Measurements from ENCODE around the gene ITPRIPL2. TPM values are rescaled to one million over a fixed set of nuclear protein-coding genes. Genes with fewer than 3 reads are reported as not detected.

ITPRIPL2 gene
- total RNA-seq, 3 donors from 2014 or later (not counting 1 experiment from before 2014, with no cell fraction given), result 0.18 to 5.7 (median 2.5) TPM

DNA sequence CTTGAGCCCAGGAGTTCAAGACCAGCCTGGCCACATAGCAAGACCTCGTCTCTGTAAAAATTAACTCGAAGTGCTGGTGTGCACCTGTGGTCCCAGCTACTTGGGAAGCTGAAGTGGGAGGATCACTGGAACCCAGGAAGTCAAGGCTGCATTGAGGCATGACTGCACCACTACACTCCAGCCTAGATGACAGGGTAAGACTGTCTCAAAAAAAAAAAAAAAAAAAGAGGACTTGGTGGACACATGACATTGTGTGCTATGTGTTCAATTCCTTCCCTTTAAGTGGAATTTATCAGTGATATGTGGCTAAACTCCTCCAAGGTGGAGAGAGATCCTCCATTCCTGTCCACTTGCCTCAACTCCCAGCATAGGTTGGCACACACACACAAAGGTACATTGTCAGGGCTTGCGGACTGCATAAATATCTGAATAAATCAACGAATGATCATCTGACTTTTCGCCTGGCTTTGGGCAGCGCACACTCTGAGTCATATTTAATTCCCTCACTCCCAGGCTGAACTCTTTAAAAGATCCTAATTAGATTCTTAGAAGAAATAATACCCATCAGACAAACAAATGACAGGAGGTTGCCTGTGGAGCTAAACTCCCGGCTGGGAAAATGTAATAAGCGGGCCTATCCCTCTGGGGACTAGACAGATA, 29.3 kb downstream of the ITPRIPL2 start:
- H3K27me3 ChIP-seq (ENCODE audit: control insufficient read depth, insufficient read depth, low read length), result no peaks in the 10 kb centered on the region
- H3K4me1 ChIP-seq (ENCODE audit: control insufficient read depth, insufficient read depth, low read length), result no peaks in the 10 kb centered on the region
- 89% methylated on average over 8 of the region's 8 CpGs for WGBS (ENCODE audit: insufficient coverage)
- Mint-ChIP-seq H3K27me3 (ENCODE audit: low read depth in 2 of 2) (peaks cover 1 to 40% of the 10 kb centered on the region in 2 donors), H3K9me3 (no peaks in the 10 kb centered on the region), H3K27ac (no peak overlapping the region), H3K4me1 (no peaks in the 10 kb centered on the region), H3K4me3 (no peak overlapping the region), H3K36me3 (no peaks in the 10 kb centered on the region)
- H3K27ac ChIP-seq (ENCODE audit: low read length), result no peak overlapping the region
- TF ChIP-seq, protein P1, sequence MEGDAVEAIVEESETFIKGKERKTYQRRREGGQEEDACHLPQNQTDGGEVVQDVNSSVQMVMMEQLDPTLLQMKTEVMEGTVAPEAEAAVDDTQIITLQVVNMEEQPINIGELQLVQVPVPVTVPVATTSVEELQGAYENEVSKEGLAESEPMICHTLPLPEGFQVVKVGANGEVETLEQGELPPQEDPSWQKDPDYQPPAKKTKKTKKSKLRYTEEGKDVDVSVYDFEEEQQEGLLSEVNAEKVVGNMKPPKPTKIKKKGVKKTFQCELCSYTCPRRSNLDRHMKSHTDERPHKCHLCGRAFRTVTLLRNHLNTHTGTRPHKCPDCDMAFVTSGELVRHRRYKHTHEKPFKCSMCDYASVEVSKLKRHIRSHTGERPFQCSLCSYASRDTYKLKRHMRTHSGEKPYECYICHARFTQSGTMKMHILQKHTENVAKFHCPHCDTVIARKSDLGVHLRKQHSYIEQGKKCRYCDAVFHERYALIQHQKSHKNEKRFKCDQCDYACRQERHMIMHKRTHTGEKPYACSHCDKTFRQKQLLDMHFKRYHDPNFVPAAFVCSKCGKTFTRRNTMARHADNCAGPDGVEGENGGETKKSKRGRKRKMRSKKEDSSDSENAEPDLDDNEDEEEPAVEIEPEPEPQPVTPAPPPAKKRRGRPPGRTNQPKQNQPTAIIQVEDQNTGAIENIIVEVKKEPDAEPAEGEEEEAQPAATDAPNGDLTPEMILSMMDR (IDR thresholded peaks at IDR 0.05), result no peak
- no peaks in the 10 kb centered on the region for H3K36me3 ChIP-seq (ENCODE audit: control insufficient read depth, insufficient read depth, low read length)
- DNase-seq (no peak), ATAC-seq (no peak)
- no peak overlapping the region for H3K4me3 ChIP-seq (ENCODE audit: low read length)
- intact Hi-C loops (cut with micrococcal nuclease), result no loop called here
- no peaks in the 10 kb centered on the region for H3K9me3 ChIP-seq (ENCODE audit: control insufficient read depth, insufficient read depth, low read length)

DNA sequence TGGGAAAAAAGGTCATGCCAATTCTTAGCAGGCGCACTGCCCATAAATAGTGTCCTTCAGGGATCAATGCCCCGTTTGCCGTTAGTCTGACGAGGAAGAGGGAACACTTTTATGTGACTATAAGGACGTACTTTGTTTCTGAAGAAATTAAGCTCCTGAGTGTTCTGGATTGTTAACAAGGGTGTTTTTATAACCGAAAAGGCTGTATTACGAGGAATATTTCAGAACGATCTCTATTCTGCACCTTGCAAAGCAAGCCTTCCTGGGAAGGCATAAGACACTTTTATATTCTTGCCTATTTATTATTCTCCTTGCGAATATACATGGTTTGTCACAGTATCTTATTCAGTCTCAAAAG, 29.8 kb downstream of the ITPRIPL2 start:
- no peak overlapping the region for H3K27ac ChIP-seq (ENCODE audit: low read length)
- WGBS (ENCODE audit: insufficient coverage), result 87% methylated on average over 8 of the region's 9 CpGs
- intact Hi-C loops (cut with micrococcal nuclease), result no loop called here

DNA sequence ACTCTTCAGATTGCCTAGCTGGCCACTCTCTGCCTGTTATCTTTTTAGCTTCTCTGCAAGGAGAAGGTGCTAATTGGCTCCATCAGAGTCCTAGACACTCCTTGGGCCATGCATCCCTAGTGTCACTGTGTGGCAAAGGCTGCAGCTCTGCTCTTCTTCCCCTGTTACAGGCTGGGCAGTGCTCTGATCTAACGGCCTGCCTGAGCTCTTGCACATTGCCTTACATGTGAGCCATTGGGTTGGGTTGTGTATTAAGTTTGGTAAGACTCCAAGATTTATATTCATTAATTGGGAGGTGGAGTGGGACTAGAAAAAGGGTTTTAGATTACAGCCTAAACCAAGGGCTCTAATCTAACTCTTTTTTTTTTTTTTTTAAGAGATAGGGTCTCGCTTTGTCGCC, 31.2 kb downstream of the ITPRIPL2 start:
- no peaks in the 10 kb centered on the region for H3K9me3 ChIP-seq (ENCODE audit: control insufficient read depth, insufficient read depth, low read length)
- Mint-ChIP-seq H3K36me3 (no peaks in the 10 kb centered on the region), H3K9me3 (no peaks in the 10 kb centered on the region), H3K4me3 (no peak overlapping the region), H3K27me3 (ENCODE audit: low read depth in 2 of 2) (peaks cover 4 to 31% of the 10 kb centered on the region in 2 donors), H3K27ac (no peak overlapping the region), H3K4me1 (no peaks in the 10 kb centered on the region)
- no peak for ATAC-seq
- no peak for DNase-seq
- no peaks in the 10 kb centered on the region for H3K36me3 ChIP-seq (ENCODE audit: control insufficient read depth, insufficient read depth, low read length)
- no peaks in the 10 kb centered on the region for H3K27me3 ChIP-seq (ENCODE audit: control insufficient read depth, insufficient read depth, low read length)
- H3K4me1 ChIP-seq (ENCODE audit: control insufficient read depth, insufficient read depth, low read length), result no peaks in the 10 kb centered on the region
- no peak overlapping the region for H3K27ac ChIP-seq (ENCODE audit: low read length)
- 76% methylated on average over 3 of the region's 3 CpGs for WGBS (ENCODE audit: insufficient coverage)
- H3K4me3 ChIP-seq (ENCODE audit: low read length), result no peak overlapping the region
- TF ChIP-seq, protein P1 (IDR thresholded peaks at IDR 0.05), result no peak
- intact Hi-C loops (cut with micrococcal nuclease), result no loop called here

More for the DNA sequence above, 29.8 kb downstream of the ITPRIPL2 start:
- H3K27me3 ChIP-seq (ENCODE audit: control insufficient read depth, insufficient read depth, low read length), result no peaks in the 10 kb centered on the region
- Mint-ChIP-seq H3K27ac (no peak overlapping the region), H3K27me3 (ENCODE audit: low read depth in 2 of 2) (peaks cover 3 to 44% of the 10 kb centered on the region in 2 donors), H3K4me1 (no peaks in the 10 kb centered on the region), H3K36me3 (no peaks in the 10 kb centered on the region), H3K9me3 (no peaks in the 10 kb centered on the region), H3K4me3 (no peak overlapping the region)
- H3K4me3 ChIP-seq (ENCODE audit: low read length), result no peak overlapping the region
- no peak for DNase-seq
- no peak for ATAC-seq
- no peaks in the 10 kb centered on the region for H3K9me3 ChIP-seq (ENCODE audit: control insufficient read depth, insufficient read depth, low read length)
- no peaks in the 10 kb centered on the region for H3K4me1 ChIP-seq (ENCODE audit: control insufficient read depth, insufficient read depth, low read length)
- no peaks in the 10 kb centered on the region for H3K36me3 ChIP-seq (ENCODE audit: control insufficient read depth, insufficient read depth, low read length)
- TF ChIP-seq, protein P1 (IDR thresholded peaks at IDR 0.05), result no peak

DNA sequence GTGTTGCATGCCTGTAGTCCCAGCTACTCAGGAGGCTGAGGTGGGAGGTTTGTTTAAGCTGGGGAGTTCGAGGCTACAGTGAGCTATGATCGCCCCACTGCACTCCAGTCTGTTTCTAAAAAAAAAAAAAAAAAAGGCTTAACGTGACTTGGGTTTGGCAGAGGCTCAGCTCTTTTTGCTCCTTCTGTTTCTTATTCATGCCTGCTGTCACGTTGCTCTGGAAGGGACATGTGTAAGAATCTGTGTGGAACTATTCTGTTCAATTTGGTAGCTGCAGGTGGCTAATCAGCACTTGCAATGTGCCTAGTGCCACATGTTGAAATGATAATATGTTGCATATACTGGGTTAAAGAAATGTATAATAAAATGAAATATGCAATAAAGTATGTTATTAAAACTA, 33.4 kb downstream of the ITPRIPL2 start:
- H3K27ac Mint-ChIP-seq, result no peak overlapping the region
- no peaks in the 10 kb centered on the region for H3K36me3 Mint-ChIP-seq
- 85% methylated on average over 4 of the region's 4 CpGs for WGBS (ENCODE audit: insufficient coverage)
- Histone ChIP-seq H3K27me3 (ENCODE audit: control insufficient read depth, insufficient read depth, low read length) (no peaks in the 10 kb centered on the region), H3K36me3 (ENCODE audit: control insufficient read depth, insufficient read depth, low read length) (no peaks in the 10 kb centered on the region), H3K27ac (ENCODE audit: low read length) (no peak overlapping the region), H3K9me3 (ENCODE audit: control insufficient read depth, insufficient read depth, low read length) (no peaks in the 10 kb centered on the region), H3K4me1 (ENCODE audit: control insufficient read depth, insufficient read depth, low read length) (no peaks in the 10 kb centered on the region), H3K4me3 (ENCODE audit: low read length) (no peak overlapping the region)
- H3K4me3 Mint-ChIP-seq, result no peak overlapping the region
- no peaks in the 10 kb centered on the region for H3K9me3 Mint-ChIP-seq
- ATAC-seq (no peak), DNase-seq (no peak)
- peaks cover 6 to 20% of the 10 kb centered on the region in 2 donors for H3K27me3 Mint-ChIP-seq (ENCODE audit: low read depth in 2 of 2)
- TF ChIP-seq, protein P1 (IDR thresholded peaks at IDR 0.05), result no peak
- H3K4me1 Mint-ChIP-seq, result no peaks in the 10 kb centered on the region
- intact Hi-C loops (cut with micrococcal nuclease), result no loop called here

Data from natural killer cell (primary cell).